BE2C (cell line): ENCODE measurements around the gene MAGI2.

ENCODE experiments used
- DNase-seq: peaks from one replicate; pipeline ENCODE4 v3.0.0-alpha.2; 2020
- H3K27me3 ChIP-seq: fragments of 250-450 bp; sonication (Bioruptor Pico); 2 replicates; pipeline ENCODE4 v1.5.1; 2020; ENCODE audit warnings: mild to moderate bottlenecking
- H3K36me3 ChIP-seq: fragments of 250-450 bp; sonication (Bioruptor Pico); 2 replicates; pipeline ENCODE4 v1.5.1; 2020; ENCODE audit warnings: mild to moderate bottlenecking
- H3K4me1 ChIP-seq: fragments of 250-450 bp; sonication (Bioruptor Pico); 2 replicates; pipeline ENCODE4 v1.5.1; 2020
- H3K4me3 ChIP-seq: 2 replicates; pipeline ENCODE4 v1.5.1; 2011; ENCODE audit warnings: low read depth, low read length
- H3K9me3 ChIP-seq: fragments of 250-450 bp; sonication (Bioruptor Pico); 2 replicates; pipeline ENCODE4 v1.5.1; 2020
- TF ChIP-seq, protein P1 (sequence below): IDR thresholded peaks from 2 replicates; pipeline ENCODE4 v1.5.1; 2012; ENCODE audit warnings: mild to moderate bottlenecking, low read depth, low read length

The MAGI2 gene

DNA sequence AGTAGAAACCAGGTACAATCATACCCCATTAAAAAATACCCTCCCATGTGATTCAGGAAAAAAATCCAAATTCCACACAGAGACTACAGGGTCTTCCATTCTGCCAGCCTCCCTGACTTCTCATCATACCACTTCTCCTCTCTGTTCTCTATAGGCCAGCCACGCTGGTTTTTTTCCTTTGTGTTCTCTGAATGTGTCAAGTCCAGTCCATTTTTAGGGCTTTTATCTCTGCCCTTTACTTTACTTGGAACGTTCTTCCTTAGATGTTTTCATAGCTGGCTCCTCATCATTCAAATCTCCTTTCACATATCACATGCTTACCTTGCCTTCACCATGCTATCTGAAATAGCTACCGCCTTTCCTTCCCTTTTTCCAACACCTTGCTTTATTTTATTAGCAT is 1057.3 kb downstream of the MAGI2 start:
- peaks cover 21% of the 10 kb centered on the region for H3K27me3 ChIP-seq
- no peaks in the 10 kb centered on the region for H3K9me3 ChIP-seq
- no peak for DNase-seq
- H3K4me3 ChIP-seq = no peak overlapping the region
- no peaks in the 10 kb centered on the region for H3K36me3 ChIP-seq
- no peaks in the 10 kb centered on the region for H3K4me1 ChIP-seq
- TF ChIP-seq, protein P1, sequence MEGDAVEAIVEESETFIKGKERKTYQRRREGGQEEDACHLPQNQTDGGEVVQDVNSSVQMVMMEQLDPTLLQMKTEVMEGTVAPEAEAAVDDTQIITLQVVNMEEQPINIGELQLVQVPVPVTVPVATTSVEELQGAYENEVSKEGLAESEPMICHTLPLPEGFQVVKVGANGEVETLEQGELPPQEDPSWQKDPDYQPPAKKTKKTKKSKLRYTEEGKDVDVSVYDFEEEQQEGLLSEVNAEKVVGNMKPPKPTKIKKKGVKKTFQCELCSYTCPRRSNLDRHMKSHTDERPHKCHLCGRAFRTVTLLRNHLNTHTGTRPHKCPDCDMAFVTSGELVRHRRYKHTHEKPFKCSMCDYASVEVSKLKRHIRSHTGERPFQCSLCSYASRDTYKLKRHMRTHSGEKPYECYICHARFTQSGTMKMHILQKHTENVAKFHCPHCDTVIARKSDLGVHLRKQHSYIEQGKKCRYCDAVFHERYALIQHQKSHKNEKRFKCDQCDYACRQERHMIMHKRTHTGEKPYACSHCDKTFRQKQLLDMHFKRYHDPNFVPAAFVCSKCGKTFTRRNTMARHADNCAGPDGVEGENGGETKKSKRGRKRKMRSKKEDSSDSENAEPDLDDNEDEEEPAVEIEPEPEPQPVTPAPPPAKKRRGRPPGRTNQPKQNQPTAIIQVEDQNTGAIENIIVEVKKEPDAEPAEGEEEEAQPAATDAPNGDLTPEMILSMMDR = no peak

DNA sequence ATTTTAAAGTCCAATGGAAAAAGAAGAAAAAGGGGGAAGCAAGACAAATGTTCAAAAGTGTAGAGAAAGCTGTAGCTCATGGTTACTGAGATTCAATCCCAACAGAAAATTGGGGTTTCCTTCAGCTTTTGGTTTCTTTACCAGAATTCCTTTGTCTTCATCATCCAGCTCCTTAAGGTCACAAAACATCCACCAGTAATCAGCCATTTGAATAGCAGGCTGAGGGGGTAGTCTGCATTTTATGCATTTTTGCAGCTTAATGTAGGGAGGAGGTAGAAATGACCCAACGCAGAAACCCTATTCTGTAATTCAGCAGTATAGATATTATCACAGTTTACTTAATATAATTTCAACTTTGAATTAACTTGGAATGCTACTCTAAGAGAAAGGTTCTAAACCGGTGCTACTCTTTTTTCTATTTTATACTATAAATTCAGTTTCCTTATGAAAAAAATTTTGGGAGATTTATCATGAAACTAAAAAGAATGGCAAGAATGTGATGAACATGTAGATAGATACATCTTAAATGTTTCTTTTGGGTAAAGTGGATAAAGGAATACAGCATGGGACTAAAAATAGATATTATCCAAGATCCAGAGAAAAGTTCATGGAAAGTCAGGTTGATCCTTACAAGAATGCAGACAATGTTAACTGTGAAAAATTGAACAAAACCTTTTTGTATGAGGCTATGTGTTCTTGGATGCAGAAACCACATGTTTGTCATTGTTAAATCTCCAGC is 1058.0 kb downstream of the MAGI2 start:
- no peak overlapping the region for H3K4me3 ChIP-seq
- H3K9me3 ChIP-seq = no peaks in the 10 kb centered on the region
- TF ChIP-seq, protein P1 = no peak
- H3K36me3 ChIP-seq = no peaks in the 10 kb centered on the region
- DNase-seq = no peak
- peaks cover 21% of the 10 kb centered on the region for H3K27me3 ChIP-seq
- H3K4me1 ChIP-seq = no peaks in the 10 kb centered on the region

DNA sequence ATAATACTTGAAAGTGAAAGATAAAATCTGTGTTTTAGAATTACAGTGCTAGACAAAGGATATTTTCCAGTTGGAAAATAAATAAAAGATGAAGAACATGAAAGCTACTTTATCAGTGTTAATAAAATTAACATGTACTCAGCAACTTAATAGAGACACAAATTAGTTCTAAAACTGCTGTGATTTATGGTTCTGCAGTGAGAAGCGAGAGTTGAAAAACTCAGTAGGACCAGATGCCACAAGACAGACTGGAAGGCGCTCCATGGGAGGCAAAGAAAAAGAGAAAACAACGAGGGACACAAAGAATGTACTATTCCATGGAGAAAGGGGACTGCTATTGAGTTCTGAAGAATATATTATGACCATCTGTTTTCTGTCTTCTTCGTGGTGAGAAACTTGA is 1064.4 kb downstream of the MAGI2 start:
- DNase-seq = no peak

DNA sequence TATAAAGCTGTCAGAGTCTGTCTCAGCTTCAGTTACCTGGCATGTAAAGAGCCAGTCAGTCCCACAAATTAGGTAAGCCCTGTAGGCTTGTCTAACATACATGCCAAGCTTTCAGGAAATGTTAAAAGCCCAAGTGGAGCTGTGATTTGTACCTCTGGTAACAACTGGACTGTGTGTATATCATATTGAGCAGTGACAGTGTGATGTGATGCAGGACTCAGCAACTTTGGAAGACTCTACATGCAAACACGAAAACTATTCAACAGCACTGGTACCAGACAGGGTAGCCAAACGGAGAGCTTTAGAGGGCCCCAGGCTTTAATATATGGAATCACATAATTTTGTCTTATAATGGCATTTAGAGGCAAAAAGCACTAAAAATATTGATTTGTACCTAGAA is 1066.9 kb downstream of the MAGI2 start:
- peaks cover 12% of the 10 kb centered on the region for H3K27me3 ChIP-seq
- H3K4me3 ChIP-seq = no peak overlapping the region
- TF ChIP-seq, protein P1 = no peak
- no peaks in the 10 kb centered on the region for H3K9me3 ChIP-seq
- no peak for DNase-seq
- no peaks in the 10 kb centered on the region for H3K4me1 ChIP-seq
- no peaks in the 10 kb centered on the region for H3K36me3 ChIP-seq

More for the DNA sequence above, 1064.4 kb downstream of the MAGI2 start:
- Histone ChIP-seq H3K36me3 (no peaks in the 10 kb centered on the region), H3K27me3 (peaks cover 12% of the 10 kb centered on the region), H3K4me1 (no peaks in the 10 kb centered on the region), H3K9me3 (no peaks in the 10 kb centered on the region), H3K4me3 (no peak overlapping the region)
- TF ChIP-seq, protein P1 = no peak

DNA sequence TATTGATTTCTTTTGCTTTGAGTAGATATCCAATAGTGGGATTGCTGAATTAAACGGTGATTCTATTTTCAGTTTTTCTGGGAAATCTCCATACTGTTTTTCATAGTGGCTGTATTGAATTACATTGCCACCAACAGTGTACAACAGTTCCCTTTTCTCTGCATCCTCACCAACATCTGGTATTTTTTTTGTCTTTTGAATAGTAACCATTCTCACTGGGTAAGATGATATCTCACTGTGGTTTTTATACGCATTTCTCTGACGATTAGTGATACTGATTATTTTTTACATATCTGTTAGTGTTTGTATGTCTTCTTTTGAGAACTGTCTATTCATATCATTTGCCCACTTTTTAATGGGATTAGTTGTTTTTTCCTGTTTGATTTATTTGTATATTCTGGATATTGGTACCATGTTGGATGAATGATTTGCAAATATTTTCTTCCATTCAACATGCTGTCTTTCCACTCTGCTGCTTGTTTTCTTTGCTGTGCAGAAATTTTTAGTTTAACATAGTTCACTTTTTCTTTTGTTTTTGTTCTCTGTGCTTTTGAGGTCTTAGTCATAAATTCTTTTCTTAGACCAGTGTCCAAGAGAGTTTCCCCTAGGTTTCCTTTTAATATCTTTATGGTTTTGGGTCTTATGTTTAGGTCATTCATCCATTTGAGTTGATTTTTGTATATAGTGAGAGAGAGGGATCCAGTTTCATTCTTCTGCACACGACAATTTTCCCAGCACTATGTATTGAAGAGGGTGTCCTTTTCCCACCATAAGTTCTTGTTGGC is 1070.2 kb downstream of the MAGI2 start:
- Histone ChIP-seq H3K4me3 (no peak overlapping the region), H3K36me3 (no peaks in the 10 kb centered on the region), H3K27me3 (peaks cover 14% of the 10 kb centered on the region), H3K9me3 (no peaks in the 10 kb centered on the region), H3K4me1 (no peaks in the 10 kb centered on the region; the same call in 1 of the 2 replicates)
- TF ChIP-seq, protein P1 = no peak
- DNase-seq = no peak

DNA sequence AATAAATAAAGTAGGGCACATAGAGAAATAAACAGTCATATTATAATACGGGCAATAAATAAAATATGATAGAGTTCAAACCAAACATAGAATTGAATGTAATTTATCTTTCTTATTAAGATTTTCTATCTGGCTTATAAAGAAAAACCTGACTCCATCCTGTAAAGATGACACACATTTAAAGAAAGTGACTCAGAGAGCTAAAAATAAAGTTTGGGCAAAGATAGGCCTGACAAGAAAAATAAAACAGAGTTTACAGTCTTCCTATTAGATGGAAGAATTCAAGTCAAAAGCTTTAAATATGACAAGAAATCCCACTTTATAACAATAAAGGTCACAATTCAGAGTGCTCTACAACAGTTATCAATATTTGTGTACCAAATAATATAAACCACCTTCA is 1074.3 kb downstream of the MAGI2 start:
- TF ChIP-seq, protein P1 = no peak
- H3K27me3 ChIP-seq = peaks cover 12% of the 10 kb centered on the region
- no peak for DNase-seq
- H3K9me3 ChIP-seq = no peaks in the 10 kb centered on the region
- no peaks in the 10 kb centered on the region for H3K36me3 ChIP-seq
- no peaks in the 10 kb centered on the region; the same call in 1 of the 2 replicates for H3K4me1 ChIP-seq
- no peak overlapping the region for H3K4me3 ChIP-seq
